ENCODE measurements around the gene C1R.

C1R gene

GRCh38 chr12:7093486-7093885 is 1.2 kb upstream of the C1R start:
- H2AFZ ChIP-seq (ENCODE audit: low read depth, low read length): no peak overlapping the region
- H4K20me1 ChIP-seq (ENCODE audit: insufficient read depth, low read length): no peaks in the 10 kb centered on the region
- no peak overlapping the region for H3K4me2 ChIP-seq (ENCODE audit: low read length)
- no peaks in the 10 kb centered on the region for H3K27me3 ChIP-seq (ENCODE audit: low read depth, low read length)
- no peak overlapping the region for H3K4me3 ChIP-seq (ENCODE audit: low read length)
- no peaks in the 10 kb centered on the region for H3K36me3 ChIP-seq (replicated peaks; ENCODE audit: low read depth, low read length)
- H3K9ac ChIP-seq (ENCODE audit: low read length): no peak overlapping the region
- H3K27ac ChIP-seq (ENCODE audit: low read length): no peak overlapping the region
- no peaks in the 10 kb centered on the region for H3K79me2 ChIP-seq (ENCODE audit: low read length)
- TF ChIP-seq CTCF (IDR thresholded peaks at IDR 0.05; ENCODE audit: low read depth, low read length) (no peak), EZH2phosphoT487 (IDR thresholded peaks at IDR 0.05; ENCODE audit: low read depth) (no peak)
- H3K4me1 ChIP-seq (ENCODE audit: low read length): no peaks in the 10 kb centered on the region
- H3K9me3 ChIP-seq (ENCODE audit: insufficient read depth, low read length): no peaks in the 10 kb centered on the region

GRCh38 chr12:7092986-7093460 is 778 bp upstream of the C1R start:
- H3K4me2 ChIP-seq (ENCODE audit: low read length): no peak overlapping the region

GRCh38 chr12:7091660-7092228 is 501 bp downstream of the C1R start:
- Histone ChIP-seq H3K79me2 (ENCODE audit: low read length) (no peaks in the 10 kb centered on the region), H3K27me3 (ENCODE audit: low read depth, low read length) (no peaks in the 10 kb centered on the region), H3K27ac (ENCODE audit: low read length) (no peak overlapping the region), H3K36me3 (replicated peaks; ENCODE audit: low read depth, low read length) (no peaks in the 10 kb centered on the region), H2AFZ (ENCODE audit: low read depth, low read length) (peak overlapping the region; percentile 73; the same call in 1 of the 2 replicates), H3K4me3 (ENCODE audit: low read length) (no peak overlapping the region), H3K9ac (ENCODE audit: low read length) (no peak overlapping the region), H3K4me1 (ENCODE audit: low read length) (no peaks in the 10 kb centered on the region), H4K20me1 (ENCODE audit: insufficient read depth, low read length) (no peaks in the 10 kb centered on the region), H3K9me3 (ENCODE audit: insufficient read depth, low read length) (no peaks in the 10 kb centered on the region), H3K4me2 (ENCODE audit: low read length) (peak overlapping the region; percentile 67)
- TF ChIP-seq EZH2phosphoT487 (IDR thresholded peaks at IDR 0.05; ENCODE audit: low read depth): no peak
- no peak for TF ChIP-seq CTCF (IDR thresholded peaks at IDR 0.05; ENCODE audit: low read depth, low read length)

More at GRCh38 chr12:7092986-7093460, 778 bp upstream of the C1R start:
- Histone ChIP-seq H3K27me3 (ENCODE audit: low read depth, low read length) (no peaks in the 10 kb centered on the region), H3K4me1 (ENCODE audit: low read length) (no peaks in the 10 kb centered on the region), H2AFZ (ENCODE audit: low read depth, low read length) (peak overlapping the region; percentile 73; the same call in 1 of the 2 replicates), H3K9ac (ENCODE audit: low read length) (no peak overlapping the region), H3K9me3 (ENCODE audit: insufficient read depth, low read length) (no peaks in the 10 kb centered on the region), H3K4me3 (ENCODE audit: low read length) (no peak overlapping the region), H3K36me3 (replicated peaks; ENCODE audit: low read depth, low read length) (no peaks in the 10 kb centered on the region), H4K20me1 (ENCODE audit: insufficient read depth, low read length) (no peaks in the 10 kb centered on the region), H3K27ac (ENCODE audit: low read length) (no peak overlapping the region), H3K79me2 (ENCODE audit: low read length) (no peaks in the 10 kb centered on the region)
- no peak for TF ChIP-seq EZH2phosphoT487 (IDR thresholded peaks at IDR 0.05; ENCODE audit: low read depth)
- TF ChIP-seq CTCF (IDR thresholded peaks at IDR 0.05; ENCODE audit: low read depth, low read length): no peak

- no peak overlapping the region for H3K27ac ChIP-seq (ENCODE audit: low read length)
- H3K4me2 ChIP-seq (ENCODE audit: low read length): no peak overlapping the region
- no peak overlapping the region for H3K4me3 ChIP-seq (ENCODE audit: low read length)
- no peak overlapping the region for H2AFZ ChIP-seq (ENCODE audit: low read depth, low read length)
- H3K9me3 ChIP-seq (ENCODE audit: insufficient read depth, low read length): no peaks in the 10 kb centered on the region
- H3K27me3 ChIP-seq (ENCODE audit: low read depth, low read length): no peaks in the 10 kb centered on the region
- no peak for TF ChIP-seq EZH2phosphoT487 (IDR thresholded peaks at IDR 0.05; ENCODE audit: low read depth)
- no peak for TF ChIP-seq CTCF (IDR thresholded peaks at IDR 0.05; ENCODE audit: low read depth, low read length)
- H3K9ac ChIP-seq (ENCODE audit: low read length): no peak overlapping the region
- no peaks in the 10 kb centered on the region for H3K79me2 ChIP-seq (ENCODE audit: low read length)
- no peaks in the 10 kb centered on the region for H4K20me1 ChIP-seq (ENCODE audit: insufficient read depth, low read length)
- no peaks in the 10 kb centered on the region for H3K4me1 ChIP-seq (ENCODE audit: low read length)
- no peaks in the 10 kb centered on the region for H3K36me3 ChIP-seq (replicated peaks; ENCODE audit: low read depth, low read length)
Observed at GRCh38 chr12:7091171-7091570, 1.1 kb downstream of the C1R start.
